Smooth muscle cell (in vitro differentiated cells): Measurements from ENCODE around the gene RTN1. TPM values are rescaled to one million over a fixed set of nuclear protein-coding genes. Genes with fewer than 3 reads are reported as not detected.

Source experiments
- DNase-seq: peaks from one replicate; lab custom pipeline; 2025; ENCODE audit not compliant: unreplicated experiment; lab: John Stamatoyannopoulos, UW
- H2AFZ ChIP-seq: fragments of 200-600 bp; sonication (generic); 2 replicates; pipeline ENCODE4 v1.6.0; 2016; ENCODE audit warnings: antibody characterized with exemption, low read depth, mild to moderate bottlenecking
- H3F3A ChIP-seq: fragments of 200-600 bp; sonication (generic); 2 replicates; pipeline ENCODE4 v1.6.0; 2017; ENCODE audit warnings: antibody characterized with exemption, low read depth
- H3K27ac ChIP-seq: fragments of 200-600 bp; sonication (generic); 2 replicates; pipeline ENCODE4 v1.5.1; 2016; ENCODE audit warnings: low read depth, mild to moderate bottlenecking
- H3K27me3 ChIP-seq: fragments of 200-600 bp; sonication (generic); 2 replicates; pipeline ENCODE4 v1.6.1; 2016; ENCODE audit warnings: low read depth, mild to moderate bottlenecking
- H3K36me3 ChIP-seq: fragments of 200-600 bp; sonication (generic); 2 replicates; pipeline ENCODE4 v1.5.1; 2016; ENCODE audit warnings: low read depth
- H3K4me1 ChIP-seq: fragments of 200-600 bp; sonication (generic); 2 replicates; pipeline ENCODE4 v1.5.1; 2016; ENCODE audit warnings: low read depth
- H3K4me2 ChIP-seq: fragments of 200-600 bp; sonication (generic); 2 replicates; pipeline ENCODE4 v1.6.0; 2016; ENCODE audit warnings: mild to moderate bottlenecking
- H3K4me3 ChIP-seq: fragments of 200-600 bp; sonication (generic); 2 replicates; pipeline ENCODE4 v1.5.1; 2016; ENCODE audit warnings: mild to moderate bottlenecking
- H3K79me2 ChIP-seq: fragments of 200-600 bp; sonication (generic); 2 replicates; pipeline ENCODE4 v1.6.0; 2016; ENCODE audit warnings: low read depth, mild to moderate bottlenecking
- H3K9ac ChIP-seq: fragments of 200-600 bp; sonication (generic); 2 replicates; pipeline ENCODE4 v1.6.0; 2016; ENCODE audit warnings: low read depth
- H3K9me3 ChIP-seq: fragments of 200-600 bp; sonication (generic); replicated peaks from 2 replicates; pipeline ENCODE4 v1.5.1; 2016; ENCODE audit warnings: low read depth
- H4K20me1 ChIP-seq: fragments of 200-600 bp; sonication (generic); 2 replicates; pipeline ENCODE4 v1.6.0; 2016; ENCODE audit warnings: low read depth
- WGBS: methylation state at CpG from one replicate; pipeline ENCODE4 v1.1.7; 2016; ENCODE audit warnings: low lambda C conversion rate; 5-methylcytosine and 5-hydroxymethylcytosine counted together
- polyA plus RNA-seq: library from polyadenylated mRNA; unstranded; fragments of >200 nt; fragmentation: Nextera tagmentation; extraction: Ambion mirVana; gene quantifications from 2 replicates; pipeline ENCODE4 v1.2.1, GENCODE V29; 2016
- total RNA-seq: library from RNA; depleted of rRNA; stranded (reverse); fragments of >200 nt; gene quantifications from 2 replicates; pipeline ENCODE4 v1.2.3, GENCODE V29; 2014
- TF ChIP-seq, protein P1 (sequence below): fragments of 200-600 bp; sonication (generic); IDR thresholded peaks from 2 replicates; pipeline ENCODE4 v1.5.1; 2017; ENCODE audit warnings: borderline replicate concordance, mild to moderate bottlenecking, antibody characterized with exemption; ENCODE audit not compliant: insufficient read depth, poor library complexity, severe bottlenecking

RTN1 gene
- total and polyA plus RNA-seq, 2 experiments from 2014 or later = not detected

DNA sequence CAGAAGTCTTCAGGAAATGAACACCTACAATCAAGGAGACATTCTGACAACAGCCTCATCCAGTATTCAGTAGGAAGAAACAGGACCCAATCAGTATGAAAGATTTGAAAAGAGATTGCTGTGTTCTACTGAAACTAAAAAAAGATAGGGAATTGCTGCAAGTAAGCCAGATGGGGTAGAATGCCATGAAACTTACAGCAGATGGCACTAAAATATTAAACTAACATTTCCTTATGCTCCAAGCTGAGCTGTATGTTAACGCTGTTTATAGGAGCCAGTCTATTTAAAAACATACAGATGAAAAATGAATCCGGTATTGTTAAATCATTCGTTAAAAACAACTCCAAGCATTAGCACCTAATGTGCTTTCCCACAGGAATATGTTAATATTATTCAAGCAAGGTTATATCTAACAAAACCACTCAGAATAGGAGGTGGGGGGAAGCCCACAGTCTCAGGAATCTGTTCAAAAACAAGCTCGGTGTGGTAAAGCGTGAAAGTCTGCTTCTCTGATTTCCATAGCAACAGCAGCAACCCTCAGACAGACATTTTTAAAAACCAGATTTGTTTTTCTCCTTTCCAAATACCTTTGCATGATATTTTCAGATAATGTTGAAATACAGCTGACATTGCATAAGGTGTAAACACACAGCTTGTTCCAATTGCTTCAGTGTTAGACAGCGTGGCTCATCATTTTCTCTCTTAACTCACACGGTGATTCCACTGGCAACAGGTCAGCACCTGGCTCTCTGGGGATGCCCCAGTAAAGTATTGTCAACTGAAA, 162.6 kb downstream of the RTN1 start:
- TF ChIP-seq, protein P1, sequence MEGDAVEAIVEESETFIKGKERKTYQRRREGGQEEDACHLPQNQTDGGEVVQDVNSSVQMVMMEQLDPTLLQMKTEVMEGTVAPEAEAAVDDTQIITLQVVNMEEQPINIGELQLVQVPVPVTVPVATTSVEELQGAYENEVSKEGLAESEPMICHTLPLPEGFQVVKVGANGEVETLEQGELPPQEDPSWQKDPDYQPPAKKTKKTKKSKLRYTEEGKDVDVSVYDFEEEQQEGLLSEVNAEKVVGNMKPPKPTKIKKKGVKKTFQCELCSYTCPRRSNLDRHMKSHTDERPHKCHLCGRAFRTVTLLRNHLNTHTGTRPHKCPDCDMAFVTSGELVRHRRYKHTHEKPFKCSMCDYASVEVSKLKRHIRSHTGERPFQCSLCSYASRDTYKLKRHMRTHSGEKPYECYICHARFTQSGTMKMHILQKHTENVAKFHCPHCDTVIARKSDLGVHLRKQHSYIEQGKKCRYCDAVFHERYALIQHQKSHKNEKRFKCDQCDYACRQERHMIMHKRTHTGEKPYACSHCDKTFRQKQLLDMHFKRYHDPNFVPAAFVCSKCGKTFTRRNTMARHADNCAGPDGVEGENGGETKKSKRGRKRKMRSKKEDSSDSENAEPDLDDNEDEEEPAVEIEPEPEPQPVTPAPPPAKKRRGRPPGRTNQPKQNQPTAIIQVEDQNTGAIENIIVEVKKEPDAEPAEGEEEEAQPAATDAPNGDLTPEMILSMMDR = no peak
- no peaks in the 10 kb centered on the region for H3K4me1 ChIP-seq
- H2AFZ ChIP-seq = no peak overlapping the region
- WGBS = 79% methylated on average over 7 of the region's 7 CpGs
- no peaks in the 10 kb centered on the region for H3K36me3 ChIP-seq
- H3K27me3 ChIP-seq = peaks cover 17% of the 10 kb centered on the region
- H3K4me3 ChIP-seq = no peak overlapping the region
- no peak overlapping the region for H3K27ac ChIP-seq
- no peaks in the 10 kb centered on the region for H3F3A ChIP-seq
- H3K79me2 ChIP-seq = no peaks in the 10 kb centered on the region
- H4K20me1 ChIP-seq = no peaks in the 10 kb centered on the region
- DNase-seq = no peak
- H3K4me2 ChIP-seq = no peak overlapping the region
- H3K9me3 ChIP-seq = no peaks in the 10 kb centered on the region
- H3K9ac ChIP-seq = no peak overlapping the region

DNA sequence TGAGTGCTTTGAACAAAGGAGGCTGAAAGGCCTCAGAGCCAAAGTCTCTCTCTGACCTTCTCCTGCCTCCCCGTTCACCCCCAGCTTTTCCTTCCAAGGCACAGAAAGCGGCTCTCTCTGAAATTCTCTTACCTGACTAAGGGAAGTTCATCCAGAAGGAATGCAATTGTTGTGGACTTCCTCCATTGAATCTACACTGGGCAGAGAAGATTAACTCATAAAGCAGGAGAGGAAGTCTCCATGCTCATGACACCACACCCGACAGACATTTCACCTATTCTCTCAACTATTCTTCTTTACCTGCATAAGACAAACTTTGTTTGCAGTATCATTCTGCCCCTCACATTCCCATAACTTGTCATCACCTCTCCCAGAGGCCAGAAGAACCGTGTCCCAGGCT, 164.7 kb downstream of the RTN1 start:
- Histone ChIP-seq H3K9ac (no peak overlapping the region), H3K4me3 (no peak overlapping the region), H3K36me3 (no peaks in the 10 kb centered on the region), H3K4me2 (no peak overlapping the region), H3K27me3 (peaks cover 17% of the 10 kb centered on the region), H4K20me1 (no peaks in the 10 kb centered on the region), H2AFZ (no peak overlapping the region), H3F3A (no peaks in the 10 kb centered on the region), H3K79me2 (no peaks in the 10 kb centered on the region), H3K27ac (no peak overlapping the region), H3K9me3 (no peaks in the 10 kb centered on the region), H3K4me1 (no peaks in the 10 kb centered on the region)
- WGBS = 86% methylated on average over 4 of the region's 4 CpGs
- DNase-seq = no peak
- TF ChIP-seq, protein P1 = no peak

DNA sequence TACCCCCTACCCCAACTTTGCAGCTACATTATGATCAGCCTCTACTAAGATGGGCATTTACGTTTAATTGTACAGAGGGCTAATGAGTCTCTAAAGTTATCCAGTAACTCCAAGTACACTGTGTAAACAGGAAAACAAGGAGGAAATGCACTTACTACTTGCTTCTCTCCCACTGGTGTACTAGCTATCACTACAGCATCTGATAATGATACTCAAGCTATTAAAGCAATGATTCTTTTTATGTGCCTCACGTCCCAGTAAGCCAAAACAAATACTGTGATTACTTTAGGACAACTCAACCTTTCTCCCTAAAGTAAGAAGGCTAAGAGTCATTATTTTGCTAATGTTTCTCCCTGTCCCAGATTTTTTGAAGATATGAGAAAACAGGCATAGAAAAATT, 165.3 kb downstream of the RTN1 start:
- Histone ChIP-seq H3K4me2 (no peak overlapping the region), H3K79me2 (no peaks in the 10 kb centered on the region), H3K4me1 (no peaks in the 10 kb centered on the region), H3K4me3 (no peak overlapping the region), H3K27ac (no peak overlapping the region), H3K9ac (no peak overlapping the region), H3K9me3 (no peaks in the 10 kb centered on the region), H3K36me3 (no peaks in the 10 kb centered on the region), H2AFZ (no peak overlapping the region), H4K20me1 (no peaks in the 10 kb centered on the region), H3K27me3 (peaks cover 17% of the 10 kb centered on the region), H3F3A (no peaks in the 10 kb centered on the region)
- WGBS = 66% methylated on average over 2 of the region's 2 CpGs
- no peak for DNase-seq
- TF ChIP-seq, protein P1 = no peak
